Left lung (tissue), 10 donors: Measurements from ENCODE around the gene MMP3. TPM values are rescaled to one million over a fixed set of nuclear protein-coding genes. Genes with fewer than 3 reads are reported as not detected.

ENCODE experiments used
- ATAC-seq: fragments of 200-7000 bp; cut with Tn5 transposase; one replicate; pipeline ENCODE4 v1.9.1; 2020; ENCODE audit warnings: moderate library complexity
- DNase-seq, 4 donors: peaks; one replicate each; pipeline ENCODE4 v3.0.0-alpha.2; 2013 to 2020
- H3K27ac ChIP-seq, 2 donors: fragments of 200-600 bp; sonication (generic) in 1 of 2; one replicate each; pipeline versions ENCODE4 v1.5.0 to v1.8.0; 2020 to 2021
- H3K27me3 ChIP-seq, 2 donors: fragments of 200-600 bp; sonication (generic) in 1 of 2; one replicate each; pipeline versions ENCODE4 v1.5.0 to v1.8.0; 2020 to 2021
- H3K36me3 ChIP-seq, 2 donors: fragments of 200-600 bp; sonication (generic) in 1 of 2; one replicate each; pipeline versions ENCODE4 v1.5.0 to v1.8.0; 2020 to 2021
- H3K4me1 ChIP-seq, 2 donors: fragments of 200-600 bp; one replicate each; pipeline ENCODE4 v1.8.0; 2021
- H3K4me3 ChIP-seq, 2 donors: fragments of 200-600 bp; sonication (generic) in 1 of 2; one replicate each; pipeline versions ENCODE4 v1.5.0 to v1.8.0; 2020 to 2021; ENCODE audit warnings: mild to moderate bottlenecking in 1 of 2
- H3K9me3 ChIP-seq, 2 donors: fragments of 200-600 bp; sonication (generic) in 1 of 2; one replicate each; pipeline versions ENCODE4 v1.5.0 to v1.8.0; 2020 to 2021
- CTCF ChIP-seq, 2 donors: fragments of 200-600 bp; sonication (generic) in 1 of 2; IDR thresholded peaks; one replicate each; pipeline versions ENCODE4 v1.5.0 to v1.8.0; 2021; ENCODE audit warnings: antibody characterized with exemption in 2 of 2
- intact Hi-C, 2 donors: fragments of 100-400 bp; cut with DNase I; formaldehyde crosslinking; loops; one replicate each; pipeline versions ENCODE4 v1.11.2 to v1.14.2; 2022
- polyA plus RNA-seq, 6 donors: library from polyadenylated mRNA; unstranded; fragments of 120-200 nt; gene quantifications; one replicate each; pipeline ENCODE4 v1.2.1, GENCODE V29; 2013; ENCODE audit not compliant: insufficient read length in 6 of 6
- total RNA-seq, 2 donors: library from RNA; stranded (reverse); fragmentation: NEBNext Ultra II Directional; extraction: Animal tissue kit (Norgen Biotek cat#: 25700); gene quantifications; one replicate each; pipeline ENCODE4 v1.2.1, GENCODE V29; 2021
- donor health status: DM: no; HTN: yes; CAD: no.
- donor health status: DM: no; HTN: no; CAD: no.

The MMP3 gene
- total and polyA plus RNA-seq, 8 donors = 1.5 TPM; not detected in 7

- H3K4me3 ChIP-seq = no peak overlapping the region
- ATAC-seq = no peak
- no peaks in the 10 kb centered on the region for H3K27me3 ChIP-seq
- no peak for TF ChIP-seq CTCF (IDR thresholded peaks at IDR 0.05)
- no peak overlapping the region for H3K27ac ChIP-seq
- intact Hi-C loops = no loop called here
- no peaks in the 10 kb centered on the region for H3K36me3 ChIP-seq
- DNase-seq = no peak
- no peaks in the 10 kb centered on the region for H3K4me1 ChIP-seq
- H3K9me3 ChIP-seq = no peaks in the 10 kb centered on the region
Observed at GRCh38 chr11:102792604-102793003, 50.8 kb downstream of the MMP3 start.

- no peak for DNase-seq
Observed at GRCh38 chr11:102791271-102792036, 52.0 kb downstream of the MMP3 start.

GRCh38 chr11:102788334-102788995, 54.9 kb downstream of the MMP3 start:
- no peaks in the 10 kb centered on the region for H3K36me3 ChIP-seq
- no peak for DNase-seq
- H3K27ac ChIP-seq = no peak overlapping the region
- intact Hi-C loops = no loop called here
- H3K9me3 ChIP-seq = no peaks in the 10 kb centered on the region
- H3K27me3 ChIP-seq = no peaks in the 10 kb centered on the region
- TF ChIP-seq CTCF (IDR thresholded peaks at IDR 0.05) = no peak
- no peaks in the 10 kb centered on the region for H3K4me1 ChIP-seq
- ATAC-seq = no peak
- no peak overlapping the region for H3K4me3 ChIP-seq

More at GRCh38 chr11:102791271-102792036, 52.0 kb downstream of the MMP3 start:
- H3K4me3 ChIP-seq = no peak overlapping the region
- TF ChIP-seq CTCF (IDR thresholded peaks at IDR 0.05) = no peak
- ATAC-seq = no peak
- H3K36me3 ChIP-seq = no peaks in the 10 kb centered on the region
- intact Hi-C loops = no loop called here
- H3K27ac ChIP-seq = no peak overlapping the region
- no peaks in the 10 kb centered on the region for H3K27me3 ChIP-seq
- H3K4me1 ChIP-seq = no peaks in the 10 kb centered on the region
- H3K9me3 ChIP-seq = no peaks in the 10 kb centered on the region

Other genes starting within 250 kb of the MMP3 start
- not detected for gene MMP20, start 218.3 kb downstream of the MMP3 start, total RNA-seq
- gene MMP20, start 218.3 kb downstream of the MMP3 start, polyA plus RNA-seq = not detected
- gene MMP27, start 137.8 kb downstream of the MMP3 start, total RNA-seq = not detected
- not detected for gene MMP27, start 137.8 kb downstream of the MMP3 start, polyA plus RNA-seq
- 1 to 10 TPM in 1 of 2 donors, under 1 TPM in 1; 0.41 to 4.6 TPM for gene MMP8, start 118.7 kb downstream of the MMP3 start, total RNA-seq
- under 1 TPM in 4 of 6 donors, not detected in 2; 0.11 to 0.41 (median 0.12) TPM for gene MMP8, start 118.7 kb downstream of the MMP3 start, polyA plus RNA-seq
- gene MMP10, start 63.0 kb downstream of the MMP3 start, total RNA-seq = under 1 TPM; 0.55 to 0.71 TPM
- 1 to 10 TPM in 3 of 6 donors, under 1 TPM in 3; 0.36 to 2.9 (median 1.1) TPM for gene MMP10, start 63.0 kb downstream of the MMP3 start, polyA plus RNA-seq
- 1 to 10 TPM; 1.8 to 9.5 TPM for gene MMP1, start 45.4 kb downstream of the MMP3 start, total RNA-seq
- 1 to 10 TPM; 1.1 to 7.4 (median 3.2) TPM for gene MMP1, start 45.4 kb downstream of the MMP3 start, polyA plus RNA-seq
- gene MMP12, start 31.4 kb upstream of the MMP3 start, total RNA-seq = under 1 TPM in 1 of 2 donors, not detected in 1; 0.71 TPM
- not detected for gene MMP12, start 31.4 kb upstream of the MMP3 start, polyA plus RNA-seq
- under 1 TPM in 1 of 2 donors, not detected in 1; 0.87 TPM for gene MMP13, start 112.1 kb upstream of the MMP3 start, total RNA-seq
- not detected for gene MMP13, start 112.1 kb upstream of the MMP3 start, polyA plus RNA-seq
- gene DCUN1D5, start 248.6 kb upstream of the MMP3 start, total RNA-seq = 10 to 100 TPM; 23.8 to 23.9 TPM
- gene DCUN1D5, start 248.6 kb upstream of the MMP3 start, polyA plus RNA-seq = 10 to 100 TPM; 32.6 to 38.3 (median 36.4) TPM